Measurements from ENCODE around the gene ATM.
"Not testable (repeated sequence)": the region's sequence is repeated elsewhere in the genome, so short reads cannot be mapped to it uniquely, and the experiment has no call there.

ATM gene

DNA sequence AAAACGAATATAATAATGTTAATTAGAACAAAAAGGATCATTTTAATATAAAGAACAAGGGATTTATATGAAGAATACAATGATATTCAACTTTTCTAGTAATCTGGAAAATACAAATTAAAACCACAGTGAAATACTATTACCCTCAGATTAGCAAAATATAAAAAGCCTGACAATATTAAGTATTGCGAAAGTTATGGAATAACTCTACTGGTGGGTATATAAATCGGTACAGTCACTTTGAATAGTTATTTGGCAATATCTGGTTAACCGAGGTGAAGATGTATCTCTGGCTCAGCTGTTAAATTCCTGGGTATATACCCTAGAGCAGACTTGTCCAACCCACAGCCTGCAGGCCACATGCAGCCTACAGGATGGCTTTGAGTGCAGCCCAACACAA, 118.8 kb downstream of the ATM start:
- Histone ChIP-seq H3K27ac (no peak overlapping the region), H3K4me3 (no peak overlapping the region)

DNA sequence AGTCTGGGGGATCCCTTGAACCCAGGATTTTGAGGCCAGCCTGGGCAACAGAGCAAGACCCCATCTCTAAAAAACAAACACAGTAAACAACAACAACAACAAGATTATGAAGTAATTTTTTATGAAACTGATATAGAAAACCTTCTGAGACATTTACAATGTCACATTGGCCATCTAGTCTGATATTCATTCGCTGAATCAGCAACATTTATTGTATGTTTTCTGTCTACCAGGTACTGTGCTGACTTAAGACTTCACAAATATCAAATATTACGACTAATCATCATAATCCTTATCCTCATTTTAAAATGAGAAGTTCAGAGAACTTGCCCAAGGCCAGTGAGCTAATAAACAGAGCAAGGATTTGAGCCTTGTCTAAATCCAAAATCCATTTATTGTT, 120.8 kb downstream of the ATM start:
- Histone ChIP-seq H3K27ac (no peak overlapping the region), H3K4me3 (no peak overlapping the region)

DNA sequence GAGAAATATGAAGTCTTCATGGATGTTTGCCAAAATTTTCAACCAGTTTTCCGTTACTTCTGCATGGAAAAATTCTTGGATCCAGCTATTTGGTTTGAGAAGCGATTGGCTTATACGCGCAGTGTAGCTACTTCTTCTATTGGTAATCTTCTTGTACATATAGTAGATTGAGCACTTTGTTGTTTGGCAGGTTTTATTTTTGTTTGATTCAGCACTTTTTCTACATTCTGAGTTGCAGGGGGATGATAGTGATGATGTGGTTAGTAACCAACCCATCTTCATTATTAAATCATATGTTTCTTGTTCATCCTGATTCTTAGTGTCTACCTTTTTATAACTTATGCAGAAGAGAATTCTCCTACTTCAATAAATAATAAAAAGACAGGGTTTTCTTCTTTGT, 122.9 kb downstream of the ATM start:
- Histone ChIP-seq H3K4me3 (no peak overlapping the region), H3K27ac (no peak overlapping the region)

DNA sequence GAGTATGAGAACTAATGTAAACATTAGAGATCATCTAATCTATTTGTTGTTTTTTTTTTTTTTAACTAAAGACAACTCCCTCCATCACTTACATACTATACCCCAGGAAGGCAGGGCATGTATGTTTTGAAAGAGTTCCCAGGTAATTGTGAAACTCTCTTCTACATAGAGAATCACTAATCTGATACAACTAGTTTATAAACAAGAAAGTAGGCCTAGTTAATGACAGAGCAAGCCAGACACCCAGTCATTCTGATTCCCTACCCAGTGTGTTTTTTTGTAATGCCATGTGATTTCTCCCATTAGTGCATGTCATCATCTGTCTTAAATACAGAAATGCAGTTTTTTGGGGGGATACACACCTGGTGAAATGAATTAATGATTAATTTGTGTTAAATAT, 123.6 kb downstream of the ATM start:
- no peak overlapping the region for H3K4me3 ChIP-seq
- H3K27ac ChIP-seq: no peak overlapping the region

DNA sequence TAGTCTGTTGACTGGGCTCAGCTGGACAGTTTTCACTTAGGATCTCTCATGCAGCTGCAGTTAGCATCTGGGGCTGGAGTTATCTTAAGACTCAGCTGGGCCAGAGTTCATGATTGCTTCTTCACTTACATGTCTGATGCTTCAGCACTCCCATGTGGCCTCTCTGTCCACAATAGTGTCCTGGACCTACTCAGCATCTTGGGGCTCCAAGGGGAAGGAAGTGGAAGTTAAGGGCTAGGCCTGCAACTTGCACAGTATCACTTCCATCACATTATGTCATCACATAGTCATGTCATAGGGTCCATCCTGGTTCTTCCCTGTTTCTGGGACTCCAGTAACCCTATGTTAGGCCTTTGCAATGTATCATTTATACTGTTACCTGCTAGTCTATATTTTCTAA, 128.6 kb downstream of the ATM start:
- Histone ChIP-seq H3K4me3 (no peak overlapping the region), H3K27ac (no peak overlapping the region)

DNA sequence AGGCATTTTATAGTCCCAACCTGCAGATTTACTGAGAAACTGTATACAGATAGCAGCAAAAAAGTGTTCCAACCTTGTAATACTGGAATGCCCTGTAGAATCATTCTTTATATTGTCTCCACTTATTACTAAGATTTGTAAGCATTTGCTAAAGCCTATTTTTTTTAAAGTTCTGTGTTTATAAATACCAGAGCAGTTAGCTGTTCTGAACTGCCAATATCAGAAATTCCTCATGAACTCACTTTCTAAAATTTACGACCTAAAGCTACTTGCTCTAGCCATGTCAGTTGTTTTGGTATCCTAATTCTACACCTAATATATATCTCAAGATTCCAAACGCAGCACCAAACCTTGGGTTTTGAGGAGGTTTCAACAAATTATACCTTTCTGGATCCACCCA, 141.3 kb downstream of the ATM start:
- Histone ChIP-seq H3K4me3 (no peak overlapping the region), H3K27ac (no peak overlapping the region)

DNA sequence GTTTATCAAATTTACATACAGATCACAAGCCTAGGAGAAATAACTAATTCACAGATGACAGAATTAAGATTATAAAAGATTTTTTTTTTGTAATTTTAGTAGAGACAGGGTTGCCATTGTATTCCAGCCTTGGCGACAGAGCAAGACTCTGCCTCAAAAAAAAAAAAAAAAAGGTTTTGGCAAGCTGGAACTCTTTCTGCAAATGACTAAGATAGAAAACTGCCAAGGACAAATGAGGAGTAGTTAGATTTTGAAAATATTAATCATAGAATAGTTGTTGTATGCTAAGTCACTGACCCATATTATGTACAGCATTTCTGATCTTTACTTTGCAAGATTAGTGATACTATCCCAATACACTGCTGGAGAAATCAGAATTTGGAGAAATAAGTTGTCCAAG, 145.3 kb downstream of the ATM start:
- Histone ChIP-seq H3K4me3 (no peak overlapping the region), H3K27ac (no peak overlapping the region)

DNA sequence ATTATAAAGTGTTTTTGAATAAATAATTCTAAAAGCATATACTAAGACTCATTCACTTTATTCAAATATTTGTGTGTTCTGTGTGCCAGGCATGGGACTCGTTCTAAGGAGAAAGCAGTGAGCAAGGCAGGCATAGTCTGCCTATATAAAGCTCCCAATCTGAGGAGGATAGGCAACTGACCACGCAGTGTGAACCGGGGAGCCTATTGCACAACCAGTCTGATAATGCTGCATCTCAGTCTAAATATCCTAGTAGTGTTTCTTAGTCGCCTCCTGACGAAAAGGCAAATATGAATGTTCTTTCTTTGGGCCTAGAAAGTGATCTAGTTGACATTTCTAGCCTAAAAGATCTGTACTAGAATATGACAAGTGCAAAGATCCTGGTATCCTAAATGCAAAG, 146.2 kb downstream of the ATM start:
- Histone ChIP-seq H3K27ac (no peak overlapping the region), H3K4me3 (no peak overlapping the region)

DNA sequence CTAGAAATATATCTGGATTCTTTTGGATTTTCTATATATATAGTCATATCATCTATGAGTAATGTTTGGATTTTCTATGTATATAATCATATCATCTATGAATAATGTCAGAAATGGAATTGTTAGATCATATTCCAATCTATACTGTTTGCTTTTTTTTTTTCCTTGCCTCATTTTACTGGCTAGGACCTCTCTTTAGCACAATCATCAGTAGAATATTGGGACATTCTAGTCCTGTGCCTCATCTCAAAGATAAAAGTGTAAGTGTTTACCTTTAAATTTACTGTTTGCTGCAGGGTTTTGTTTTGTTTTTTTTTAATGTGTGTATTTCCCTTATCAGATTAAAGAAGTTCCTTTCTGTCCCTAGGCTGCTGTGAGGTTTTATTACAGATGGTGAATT, 147.4 kb downstream of the ATM start:
- Histone ChIP-seq H3K4me3 (no peak overlapping the region), H3K27ac (no peak overlapping the region)

DNA sequence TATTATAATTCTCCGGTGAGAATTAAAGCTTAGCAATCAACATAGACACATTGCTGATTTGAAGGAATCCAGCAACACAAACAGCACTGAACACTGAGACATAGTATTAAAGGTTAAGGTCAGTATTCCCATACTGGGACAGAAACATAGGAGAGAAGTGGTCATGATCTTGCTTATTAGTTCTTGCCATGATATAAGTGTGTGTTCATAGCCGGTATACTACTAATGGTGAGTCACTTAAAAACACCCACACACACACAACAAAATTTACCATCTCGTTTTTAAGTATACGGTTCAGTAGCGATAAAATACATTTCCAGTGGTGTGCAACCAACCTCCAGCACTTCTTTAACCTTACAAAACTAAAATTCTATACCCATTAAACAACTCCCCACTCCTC, 148.1 kb downstream of the ATM start:
- H3K4me3 ChIP-seq: no peak overlapping the region
- no peak overlapping the region for H3K27ac ChIP-seq

DNA sequence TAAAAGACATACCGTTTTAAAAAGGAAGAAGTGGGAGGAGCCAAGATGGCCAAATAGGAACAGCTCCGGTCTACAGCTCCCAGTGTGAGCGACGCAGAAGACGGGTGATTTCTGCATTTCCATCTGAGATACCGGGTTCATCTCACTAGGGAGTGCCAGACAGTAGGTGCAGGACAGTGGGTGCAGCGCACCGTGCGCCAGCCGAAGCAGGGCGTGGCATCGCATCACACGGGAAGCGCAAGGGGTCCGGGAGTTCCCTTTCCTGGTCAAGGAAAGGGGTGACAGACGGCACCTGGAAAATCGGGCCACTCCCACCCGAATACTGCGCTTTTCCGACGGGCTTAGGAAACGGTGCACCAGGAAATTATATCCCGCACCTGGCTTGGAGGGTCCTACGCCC, 150.6 kb downstream of the ATM start:
- H3K4me3 ChIP-seq, H3K27ac ChIP-seq: not testable (repeated sequence)

DNA sequence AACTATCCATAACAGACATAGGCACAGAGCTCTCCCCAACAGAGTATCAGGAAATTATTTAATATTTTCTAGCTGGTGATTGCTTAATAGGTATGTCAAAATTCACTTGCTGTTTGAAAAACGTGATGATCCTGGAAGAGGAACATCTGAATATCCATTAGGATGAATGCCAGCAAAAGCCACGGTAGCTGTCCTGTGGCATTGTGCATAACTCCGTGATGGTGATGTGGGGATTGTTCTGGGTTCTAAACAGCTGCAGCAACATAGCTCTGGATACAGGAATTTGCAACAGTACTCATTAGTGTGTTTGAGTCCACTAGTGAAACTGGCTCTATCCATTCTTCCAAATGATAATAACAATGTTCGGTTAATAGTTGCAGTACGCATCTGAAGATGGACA, 165.7 kb downstream of the ATM start:
- H3K4me3 ChIP-seq: no peak overlapping the region
- H3K27ac ChIP-seq: no peak overlapping the region

DNA sequence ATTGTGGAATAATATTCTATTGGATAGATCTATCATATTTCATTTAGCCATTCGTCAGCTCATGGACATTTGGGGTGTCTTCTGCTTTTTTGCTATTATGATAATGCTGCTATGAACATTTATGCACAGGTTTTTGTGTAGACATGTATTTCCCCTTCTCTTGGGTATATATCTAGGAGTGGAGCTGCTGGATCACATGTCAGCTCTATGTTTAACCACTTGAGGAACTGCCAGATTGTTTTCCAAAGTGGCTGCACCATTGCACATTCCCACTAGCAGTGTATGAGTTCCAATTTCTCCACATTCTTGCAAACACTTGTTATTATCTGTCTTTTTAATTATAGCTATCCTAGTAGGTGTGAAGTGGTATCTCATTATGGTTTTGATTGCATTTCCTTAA, 169.5 kb downstream of the ATM start:
- no peak overlapping the region for H3K4me3 ChIP-seq
- H3K27ac ChIP-seq: no peak overlapping the region

DNA sequence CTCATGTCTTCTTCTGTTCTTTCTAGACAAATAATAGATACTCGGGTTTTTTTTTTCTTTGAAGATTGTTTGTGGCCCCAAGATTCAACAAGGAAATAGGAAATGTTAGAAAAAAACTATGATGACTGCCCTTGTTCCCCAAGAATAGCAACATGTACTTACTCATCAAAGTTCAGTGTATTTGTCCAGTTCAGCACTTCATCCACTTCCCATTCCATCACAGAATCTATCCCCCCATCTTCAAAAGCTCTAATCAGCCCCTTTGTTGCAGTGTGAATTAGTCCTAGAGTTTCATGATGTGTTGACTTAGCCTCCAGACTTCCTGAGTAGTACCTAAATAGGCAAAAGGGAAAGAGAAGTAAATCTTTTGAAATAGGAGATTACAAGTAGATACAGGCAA, 170.2 kb downstream of the ATM start:
- H3K27ac ChIP-seq: no peak overlapping the region
- H3K4me3 ChIP-seq: no peak overlapping the region

DNA sequence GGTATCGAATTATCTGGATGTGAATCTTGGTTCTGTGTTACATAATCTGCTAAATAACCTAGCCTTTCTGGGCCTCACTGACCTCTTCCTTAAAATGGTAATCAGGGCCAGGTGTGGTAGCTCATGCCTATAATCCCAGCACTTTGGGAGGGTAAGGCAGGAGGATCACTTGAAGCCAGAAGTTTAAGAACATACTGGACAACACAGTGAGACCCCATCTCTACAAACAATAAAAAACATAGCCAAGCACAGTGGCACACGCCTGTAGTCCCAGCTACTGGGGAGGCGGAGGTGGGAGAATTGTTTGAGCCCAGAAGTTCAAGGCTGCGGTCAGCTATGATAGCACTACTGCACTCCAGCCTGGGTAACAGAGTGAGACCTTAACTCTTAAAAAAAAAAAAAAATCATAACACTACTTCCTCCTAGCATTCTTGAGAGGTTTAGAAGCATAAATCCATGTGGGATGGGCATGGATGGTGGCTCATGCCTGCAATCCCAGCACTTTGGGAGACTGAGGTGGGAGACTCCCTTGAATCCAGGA, 171.9 kb downstream of the ATM start:
- no peak overlapping the region for H3K27ac ChIP-seq
- no peak overlapping the region for H3K4me3 ChIP-seq

DNA sequence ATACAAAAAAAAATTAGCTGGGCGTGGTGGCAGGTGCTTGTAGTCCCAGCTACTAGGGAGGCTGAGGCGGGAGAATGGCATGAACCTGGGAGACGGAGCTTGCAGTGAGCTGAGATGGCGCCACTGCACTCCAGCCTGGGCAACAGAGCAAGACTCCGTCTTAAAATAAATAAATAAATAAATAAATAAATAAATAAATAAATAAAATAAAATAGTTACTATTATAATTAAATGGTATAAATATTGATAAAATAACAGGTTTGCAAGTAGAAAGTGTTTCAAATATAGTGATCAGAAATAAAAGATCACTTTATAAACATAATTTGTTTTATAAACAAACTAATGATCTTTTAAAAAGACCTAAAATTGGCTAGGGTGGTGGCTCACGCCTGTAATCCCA, 173.8 kb downstream of the ATM start:
- not testable (repeated sequence) for H3K4me3 ChIP-seq, H3K27ac ChIP-seq

DNA sequence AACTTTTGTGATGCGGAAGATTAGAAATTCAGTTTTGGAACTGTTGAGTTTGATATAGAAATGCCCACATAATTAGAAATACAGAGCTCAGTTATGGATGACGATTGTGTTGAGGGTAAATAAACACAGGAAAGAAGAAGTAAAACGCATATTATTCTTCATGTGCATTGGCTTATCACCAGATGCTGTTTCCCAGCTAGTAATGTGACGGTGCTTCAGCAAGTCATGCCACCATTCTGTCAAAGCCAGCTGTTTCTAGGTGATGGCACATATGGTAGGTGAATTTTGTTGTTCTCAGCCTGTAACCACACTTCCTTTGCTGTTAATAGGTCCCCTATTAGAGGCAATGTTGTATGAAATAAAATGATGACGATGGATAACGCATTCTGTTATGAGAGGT, 175.6 kb downstream of the ATM start:
- no peak overlapping the region for H3K4me3 ChIP-seq
- no peak overlapping the region for H3K27ac ChIP-seq

DNA sequence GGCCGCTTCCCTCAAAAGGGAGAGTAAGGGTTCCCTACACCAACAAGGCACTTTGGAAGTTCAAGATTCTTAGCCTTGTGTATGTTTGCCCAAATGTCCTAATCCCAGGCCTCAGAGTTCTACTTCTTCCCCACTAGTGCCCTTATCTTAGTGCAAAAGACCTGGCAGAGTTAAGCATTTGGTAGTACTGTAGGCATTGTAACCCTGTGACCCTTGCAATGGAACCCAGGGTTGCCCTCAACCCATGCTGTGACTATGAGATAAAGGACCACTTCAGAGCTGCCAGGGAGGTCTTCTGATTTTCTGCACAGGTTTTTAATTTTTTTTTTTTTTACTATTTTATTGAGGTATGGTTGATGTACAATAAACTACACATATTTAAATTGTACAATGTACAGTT, 179.4 kb downstream of the ATM start:
- no peak overlapping the region for H3K27ac ChIP-seq
- no peak overlapping the region for H3K4me3 ChIP-seq

DNA sequence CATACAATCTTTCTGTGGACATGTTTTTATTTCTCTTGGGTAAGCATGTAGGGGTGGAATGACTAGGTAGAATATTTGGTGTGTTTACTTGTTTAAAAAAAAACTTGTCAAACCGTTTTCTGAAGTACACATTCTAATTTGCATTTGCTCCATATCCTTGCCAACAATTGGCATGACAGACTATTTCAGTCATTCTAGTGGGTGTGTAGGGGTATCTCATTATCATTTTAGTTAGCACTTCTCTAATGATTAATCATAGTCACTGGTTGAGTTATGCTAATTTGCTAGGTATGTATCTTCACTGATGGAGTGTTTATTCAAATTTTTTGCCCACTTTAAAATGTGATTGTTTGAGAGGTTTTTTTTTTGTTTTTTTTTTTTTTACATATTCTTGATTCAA, 180.2 kb downstream of the ATM start:
- no peak overlapping the region for H3K27ac ChIP-seq
- H3K4me3 ChIP-seq: no peak overlapping the region

DNA sequence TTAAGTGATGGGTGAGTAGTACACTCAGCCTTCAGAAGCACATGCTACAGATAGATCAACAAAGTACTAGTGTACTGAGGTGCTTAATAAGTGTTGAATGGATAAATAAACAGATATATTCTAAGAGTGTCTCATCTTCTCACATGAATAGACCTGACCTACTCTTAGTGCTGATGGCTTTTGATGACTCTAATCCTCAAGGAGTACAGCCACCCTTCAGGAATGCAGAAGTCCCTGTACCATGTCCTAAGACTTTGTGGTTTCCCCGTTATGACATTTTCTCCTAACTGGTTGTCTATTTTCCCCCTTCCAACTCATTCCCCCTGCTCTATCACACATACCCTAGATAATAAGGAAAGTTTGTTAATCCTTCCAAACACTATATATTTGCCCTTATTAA, 182.8 kb downstream of the ATM start:
- Histone ChIP-seq H3K4me3 (no peak overlapping the region), H3K27ac (no peak overlapping the region)

DNA sequence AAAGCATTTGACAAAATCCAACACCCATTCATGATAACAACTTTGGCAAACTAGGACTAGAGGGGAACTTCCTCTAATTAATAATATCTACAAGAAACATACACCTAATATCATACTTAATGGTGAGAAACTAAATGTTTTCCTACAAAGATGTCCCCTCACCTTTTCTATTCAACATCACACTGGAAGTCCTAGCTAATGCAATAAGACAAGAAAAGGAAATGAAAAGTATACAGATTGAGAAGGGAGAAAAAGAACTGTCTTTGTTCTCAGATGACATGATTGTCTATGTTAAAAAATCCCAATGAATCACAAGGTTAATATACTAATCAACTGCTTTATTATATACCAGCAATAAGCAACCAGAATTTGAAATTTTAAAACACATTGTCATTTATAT, 192.1 kb downstream of the ATM start:
- H3K27ac ChIP-seq: no peak overlapping the region
- H3K4me3 ChIP-seq: no peak overlapping the region

DNA sequence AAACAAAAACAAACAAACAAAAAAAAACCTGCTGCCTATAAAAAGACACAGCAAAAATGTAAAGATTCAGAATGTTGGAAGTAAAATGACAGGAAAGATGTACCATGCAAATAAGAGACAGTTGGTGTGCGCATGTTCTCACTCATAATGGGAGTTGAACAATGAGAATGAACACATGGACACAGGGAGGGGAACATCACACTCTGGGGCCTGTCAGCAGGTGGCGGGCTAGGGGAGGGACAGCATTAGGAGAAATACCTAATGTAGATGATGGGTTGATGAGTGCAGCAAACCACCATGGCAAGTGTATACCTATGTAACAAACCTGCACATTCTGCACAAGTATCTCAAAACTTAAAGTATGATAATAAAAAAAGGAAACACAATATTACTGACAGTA, 194.7 kb downstream of the ATM start:
- H3K27ac ChIP-seq, H3K4me3 ChIP-seq: not testable (repeated sequence)
